Activated CD8-positive, alpha-beta memory T cell treated with anti-CD3 and anti-CD28 coated beads, Interleukin-2, amount 50 U/mL, for 4 hours (primary cell): Measurements from ENCODE around the gene VPS9D1.
A peak's percentile ranks its signal among the peaks of the same experiment; 100 is the strongest.
"Not testable (repeated sequence)": the region's sequence is repeated elsewhere in the genome, so short reads cannot be mapped to it uniquely, and the experiment has no call there.

Experiments
- DNase-seq: peaks from one replicate; pipeline ENCODE4 v3.0.0-alpha.2; 2020

The VPS9D1 gene

GRCh38 chr16:89709166-89709565, 11.5 kb downstream of the VPS9D1 start:
- no peak for DNase-seq

GRCh38 chr16:89708481-89708931, 12.2 kb downstream of the VPS9D1 start:
- no peak for DNase-seq

- peak; percentile 14 for DNase-seq
These were observed 13.0 kb downstream of the VPS9D1 start for GRCh38 chr16:89707695-89708094.

GRCh38 chr16:89706518-89707260, 14.0 kb downstream of the VPS9D1 start:
- DNase-seq = peak; percentile 15

GRCh38 chr16:89705006-89705405, 15.7 kb downstream of the VPS9D1 start:
- DNase-seq = peak; percentile 13

GRCh38 chr16:89704281-89704680, 16.4 kb downstream of the VPS9D1 start:
- DNase-seq = peak; percentile 13

- peak; percentile 98 for DNase-seq
These were observed 19.0 kb downstream of the VPS9D1 start, which contains the start of gene SPATA2L for GRCh38 chr16:89701425-89702406. TSS of gene SPATA2L (minus strand) at chr16:89701705. CDS start at chr16:89701232, 473 bp downstream.

GRCh38 chr16:89700649-89701424, 19.9 kb downstream of the VPS9D1 start:
- DNase-seq = peak; percentile 51

- DNase-seq = peak; percentile 99
These were observed 20.5 kb downstream of the VPS9D1 start for GRCh38 chr16:89700100-89700648.

- DNase-seq = not testable (repeated sequence)
These were observed 21.0 kb downstream of the VPS9D1 start for GRCh38 chr16:89699629-89700099.

GRCh38 chr16:89698717-89699116, 22.0 kb downstream of the VPS9D1 start:
- DNase-seq = not testable (repeated sequence)

- peak; percentile 16 for DNase-seq
These were observed 22.9 kb downstream of the VPS9D1 start for GRCh38 chr16:89697616-89698331.

GRCh38 chr16:89697161-89697615, 23.5 kb downstream of the VPS9D1 start:
- DNase-seq = peak; percentile 19

GRCh38 chr16:89696670-89697128, 24.0 kb downstream of the VPS9D1 start:
- DNase-seq = peak; percentile 25

GRCh38 chr16:89695875-89696669, 24.6 kb downstream of the VPS9D1 start:
- DNase-seq = no peak

- DNase-seq = no peak
These were observed 25.4 kb downstream of the VPS9D1 start for GRCh38 chr16:89695086-89695874.

- not testable (repeated sequence) for DNase-seq
These were observed 26.0 kb downstream of the VPS9D1 start for GRCh38 chr16:89694784-89695085.

- DNase-seq = no peak
These were observed 26.5 kb downstream of the VPS9D1 start for GRCh38 chr16:89693931-89694783.

GRCh38 chr16:89693289-89693731, 27.4 kb downstream of the VPS9D1 start:
- DNase-seq = no peak
